ENCODE results near the gene TTBK1.

Gene TTBK1

DNA sequence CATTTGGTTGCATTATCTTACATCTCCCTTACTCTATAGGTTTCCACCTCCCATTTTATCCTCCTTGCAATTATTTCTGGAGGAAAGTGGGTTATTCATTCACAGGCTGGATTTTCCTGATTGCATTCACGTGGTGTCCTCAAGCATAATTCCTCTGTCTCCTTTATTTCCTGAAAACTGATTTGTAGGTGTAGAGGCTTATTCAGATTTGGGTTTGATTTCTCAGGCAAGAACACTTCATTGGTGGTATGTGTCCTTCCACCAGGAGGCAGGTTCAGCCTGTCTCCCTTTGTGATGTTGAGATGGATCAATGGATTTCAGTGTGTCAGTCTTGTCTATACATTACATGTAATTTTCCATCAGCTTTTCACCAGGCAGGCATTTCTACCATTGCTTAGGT lies 31.3 kb upstream of the TTBK1 start:
- H3K9me3 ChIP-seq (ENCODE audit: control insufficient read depth, insufficient read depth, low read length) = no peaks in the 10 kb centered on the region
- H3K36me3 ChIP-seq (ENCODE audit: control insufficient read depth, insufficient read depth, low read length) = no peaks in the 10 kb centered on the region
- H3K27me3 ChIP-seq (ENCODE audit: control insufficient read depth, insufficient read depth, low read length) = no peaks in the 10 kb centered on the region
- no peaks in the 10 kb centered on the region for H3K4me1 ChIP-seq (ENCODE audit: control insufficient read depth, insufficient read depth, low read length)
- no peak overlapping the region for H3K9ac ChIP-seq (ENCODE audit: low read depth, low read length)
- H3K4me3 ChIP-seq (ENCODE audit: low read depth, low read length) = no peak overlapping the region

DNA sequence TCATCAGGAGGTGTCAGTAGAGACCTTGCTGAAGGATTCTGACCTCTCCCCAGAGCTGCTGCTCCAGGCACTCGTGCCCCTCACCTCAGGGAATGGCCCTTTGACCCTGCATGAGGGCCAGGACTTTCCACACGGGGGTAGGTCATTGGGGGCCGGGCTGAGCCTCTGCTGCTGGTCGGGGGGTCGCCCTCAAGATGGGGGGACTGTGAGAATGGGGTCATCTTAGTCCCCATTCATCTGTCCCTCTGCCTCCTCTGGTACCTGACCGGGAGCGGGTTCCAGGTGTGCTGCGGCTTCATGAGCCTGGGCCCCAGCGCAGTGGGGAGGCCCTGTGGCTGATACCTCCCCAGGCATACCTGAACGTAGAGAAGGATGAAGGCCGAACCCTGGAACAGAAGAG lies 29.9 kb upstream of the TTBK1 start:
- no peaks in the 10 kb centered on the region for H3K9me3 ChIP-seq (ENCODE audit: control insufficient read depth, insufficient read depth, low read length)
- H3K4me3 ChIP-seq (ENCODE audit: low read depth, low read length) = no peak overlapping the region
- no peaks in the 10 kb centered on the region for H3K36me3 ChIP-seq (ENCODE audit: control insufficient read depth, insufficient read depth, low read length)
- H3K27me3 ChIP-seq (ENCODE audit: control insufficient read depth, insufficient read depth, low read length) = no peaks in the 10 kb centered on the region
- H3K4me1 ChIP-seq (ENCODE audit: control insufficient read depth, insufficient read depth, low read length) = no peaks in the 10 kb centered on the region
- no peak overlapping the region for H3K9ac ChIP-seq (ENCODE audit: low read depth, low read length)

DNA sequence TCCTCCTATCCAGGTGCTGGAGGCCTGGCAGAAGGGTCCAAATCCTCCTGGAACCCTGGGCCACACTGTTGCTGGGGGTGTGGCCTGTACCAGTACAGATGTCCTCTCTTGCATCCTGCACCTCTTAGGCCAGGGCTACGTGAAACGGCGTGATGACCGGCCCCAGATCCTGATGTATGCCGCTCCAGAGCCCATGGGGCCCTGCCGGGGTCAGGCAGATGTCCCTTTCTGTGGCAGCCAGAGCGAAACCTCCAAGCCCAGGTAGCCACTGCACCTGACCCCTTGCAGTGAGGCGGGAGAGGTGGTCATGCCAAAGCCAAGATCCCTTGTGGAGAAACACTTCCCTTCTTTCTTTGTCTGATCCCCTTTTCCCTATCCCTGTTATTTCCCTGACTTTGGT lies 28.2 kb upstream of the TTBK1 start:
- H3K4me1 ChIP-seq (ENCODE audit: control insufficient read depth, insufficient read depth, low read length) = no peaks in the 10 kb centered on the region
- no peak overlapping the region for H3K9ac ChIP-seq (ENCODE audit: low read depth, low read length)
- no peaks in the 10 kb centered on the region for H3K36me3 ChIP-seq (ENCODE audit: control insufficient read depth, insufficient read depth, low read length)
- H3K4me3 ChIP-seq (ENCODE audit: low read depth, low read length) = no peak overlapping the region
- no peaks in the 10 kb centered on the region for H3K27me3 ChIP-seq (ENCODE audit: control insufficient read depth, insufficient read depth, low read length)
- H3K9me3 ChIP-seq (ENCODE audit: control insufficient read depth, insufficient read depth, low read length) = no peaks in the 10 kb centered on the region

DNA sequence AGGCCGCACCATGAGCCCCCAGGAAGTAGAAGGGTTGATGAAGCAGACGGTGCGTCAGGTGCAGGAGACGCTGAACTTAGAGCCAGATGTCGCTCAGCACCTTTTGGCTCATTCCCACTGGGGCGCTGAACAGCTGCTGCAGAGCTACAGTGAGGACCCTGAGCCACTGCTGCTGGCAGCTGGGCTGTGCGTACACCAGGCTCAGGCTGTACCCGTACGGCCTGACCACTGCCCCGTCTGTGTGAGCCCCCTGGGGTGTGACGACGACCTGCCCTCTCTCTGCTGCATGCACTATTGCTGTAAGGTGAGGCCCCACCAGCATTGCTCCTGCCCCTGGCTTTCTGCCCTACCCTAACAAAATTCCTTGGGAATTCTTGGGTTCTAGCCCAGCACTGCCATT lies 27.1 kb upstream of the TTBK1 start:
- no peaks in the 10 kb centered on the region for H3K27me3 ChIP-seq (ENCODE audit: control insufficient read depth, insufficient read depth, low read length)
- H3K4me1 ChIP-seq (ENCODE audit: control insufficient read depth, insufficient read depth, low read length) = no peaks in the 10 kb centered on the region
- no peak overlapping the region for H3K9ac ChIP-seq (ENCODE audit: low read depth, low read length)
- no peak overlapping the region for H3K4me3 ChIP-seq (ENCODE audit: low read depth, low read length)
- H3K36me3 ChIP-seq (ENCODE audit: control insufficient read depth, insufficient read depth, low read length) = no peaks in the 10 kb centered on the region
- no peaks in the 10 kb centered on the region for H3K9me3 ChIP-seq (ENCODE audit: control insufficient read depth, insufficient read depth, low read length)

DNA sequence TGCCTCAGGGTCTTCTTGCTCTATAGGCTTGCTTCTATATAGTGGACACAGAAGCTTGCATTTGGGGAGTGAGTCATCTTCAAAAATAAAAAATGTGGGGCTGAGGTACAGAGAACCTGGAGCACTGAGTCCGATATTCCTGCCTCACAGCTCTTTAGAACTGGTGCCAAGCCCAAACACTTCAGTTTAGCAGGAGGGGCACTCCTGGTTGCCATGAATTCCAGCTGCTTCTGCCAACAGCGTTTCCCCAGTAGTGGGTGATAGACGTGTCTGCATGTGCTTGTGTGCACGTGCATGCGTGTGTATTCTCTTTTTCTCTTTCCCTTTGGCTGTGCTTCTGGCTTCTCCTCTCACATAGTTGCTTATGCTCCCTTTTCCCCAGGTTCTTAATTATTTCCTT lies 25.9 kb upstream of the TTBK1 start:
- H3K4me1 ChIP-seq (ENCODE audit: control insufficient read depth, insufficient read depth, low read length) = peaks cover 2% of the 10 kb centered on the region
- H3K9ac ChIP-seq (ENCODE audit: low read depth, low read length) = no peak overlapping the region
- no peaks in the 10 kb centered on the region for H3K9me3 ChIP-seq (ENCODE audit: control insufficient read depth, insufficient read depth, low read length)
- no peaks in the 10 kb centered on the region for H3K27me3 ChIP-seq (ENCODE audit: control insufficient read depth, insufficient read depth, low read length)
- H3K36me3 ChIP-seq (ENCODE audit: control insufficient read depth, insufficient read depth, low read length) = no peaks in the 10 kb centered on the region
- no peak overlapping the region for H3K4me3 ChIP-seq (ENCODE audit: low read depth, low read length)

DNA sequence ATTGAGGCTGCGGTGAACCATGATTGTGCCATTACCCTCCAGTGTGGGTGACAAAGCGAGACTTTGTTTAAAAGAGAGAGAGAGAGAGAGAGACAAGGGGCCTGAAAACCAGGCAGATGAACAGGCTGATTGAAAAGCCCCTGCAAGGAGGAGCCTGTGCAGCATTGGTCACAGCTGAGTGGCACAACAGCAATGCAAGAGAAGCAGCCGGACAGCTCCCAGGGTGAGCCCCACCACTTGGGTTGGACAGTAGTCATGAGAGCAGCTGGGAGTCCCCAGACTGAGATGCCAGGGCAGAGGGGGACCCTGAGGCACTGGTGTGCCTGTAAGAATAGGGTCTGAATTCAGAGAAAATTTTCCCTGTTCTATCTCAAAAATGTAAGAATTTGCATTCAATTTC lies 24.2 kb upstream of the TTBK1 start:
- Histone ChIP-seq H3K27me3 (ENCODE audit: control insufficient read depth, insufficient read depth, low read length) (no peaks in the 10 kb centered on the region), H3K9ac (ENCODE audit: low read depth, low read length) (no peak overlapping the region), H3K9me3 (ENCODE audit: control insufficient read depth, insufficient read depth, low read length) (no peaks in the 10 kb centered on the region), H3K4me1 (ENCODE audit: control insufficient read depth, insufficient read depth, low read length) (peaks cover 2% of the 10 kb centered on the region), H3K36me3 (ENCODE audit: control insufficient read depth, insufficient read depth, low read length) (peaks cover 4% of the 10 kb centered on the region), H3K4me3 (ENCODE audit: low read depth, low read length) (no peak overlapping the region)

DNA sequence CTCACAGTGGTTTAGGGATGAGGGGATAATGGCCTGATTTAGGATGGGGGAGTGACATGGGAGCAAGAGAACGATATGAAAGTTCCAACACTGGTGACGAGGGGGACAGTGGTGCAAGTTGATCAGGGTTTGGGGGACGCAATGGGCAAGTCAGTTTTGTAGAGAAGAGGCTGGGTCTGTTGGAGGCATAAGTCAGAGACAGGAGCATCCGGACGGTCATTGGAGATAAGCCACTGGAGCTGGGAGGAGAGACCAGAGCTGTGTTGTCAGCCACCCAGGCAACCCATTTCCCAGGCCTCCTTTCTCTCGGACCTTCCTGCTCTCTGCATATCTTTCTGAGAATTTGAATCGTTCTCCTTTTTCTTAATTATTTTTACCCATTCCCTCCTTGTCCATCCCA lies 23.5 kb upstream of the TTBK1 start:
- Histone ChIP-seq H3K4me3 (ENCODE audit: low read depth, low read length) (no peak overlapping the region), H3K4me1 (ENCODE audit: control insufficient read depth, insufficient read depth, low read length) (peaks cover 2% of the 10 kb centered on the region), H3K9ac (ENCODE audit: low read depth, low read length) (no peak overlapping the region), H3K9me3 (ENCODE audit: control insufficient read depth, insufficient read depth, low read length) (no peaks in the 10 kb centered on the region), H3K27me3 (ENCODE audit: control insufficient read depth, insufficient read depth, low read length) (no peaks in the 10 kb centered on the region), H3K36me3 (ENCODE audit: control insufficient read depth, insufficient read depth, low read length) (peaks cover 4% of the 10 kb centered on the region)

DNA sequence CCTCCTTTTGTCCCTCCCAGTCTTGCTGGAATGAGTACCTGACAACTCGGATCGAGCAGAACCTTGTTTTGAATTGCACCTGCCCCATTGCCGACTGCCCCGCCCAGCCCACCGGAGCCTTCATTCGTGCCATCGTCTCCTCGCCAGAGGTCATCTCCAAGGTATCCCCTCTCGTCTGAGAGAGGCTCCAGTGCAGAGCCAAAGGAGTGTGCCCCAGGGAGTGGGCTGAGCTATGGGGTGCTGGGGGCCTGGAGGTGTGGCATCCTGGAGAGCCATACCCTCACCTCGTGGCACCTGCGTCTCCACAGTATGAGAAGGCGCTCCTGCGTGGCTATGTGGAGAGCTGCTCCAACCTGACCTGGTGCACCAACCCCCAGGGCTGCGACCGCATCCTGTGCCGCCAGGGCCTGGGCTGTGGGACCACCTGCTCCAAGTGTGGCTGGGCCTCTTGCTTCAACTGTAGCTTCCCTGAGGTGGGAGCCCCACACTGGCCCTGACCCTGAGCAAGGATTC lies 22.8 kb upstream of the TTBK1 start:
- H3K36me3 ChIP-seq (ENCODE audit: control insufficient read depth, insufficient read depth, low read length) = peaks cover 4% of the 10 kb centered on the region
- H3K9me3 ChIP-seq (ENCODE audit: control insufficient read depth, insufficient read depth, low read length) = no peaks in the 10 kb centered on the region
- no peak overlapping the region for H3K9ac ChIP-seq (ENCODE audit: low read depth, low read length)

DNA sequence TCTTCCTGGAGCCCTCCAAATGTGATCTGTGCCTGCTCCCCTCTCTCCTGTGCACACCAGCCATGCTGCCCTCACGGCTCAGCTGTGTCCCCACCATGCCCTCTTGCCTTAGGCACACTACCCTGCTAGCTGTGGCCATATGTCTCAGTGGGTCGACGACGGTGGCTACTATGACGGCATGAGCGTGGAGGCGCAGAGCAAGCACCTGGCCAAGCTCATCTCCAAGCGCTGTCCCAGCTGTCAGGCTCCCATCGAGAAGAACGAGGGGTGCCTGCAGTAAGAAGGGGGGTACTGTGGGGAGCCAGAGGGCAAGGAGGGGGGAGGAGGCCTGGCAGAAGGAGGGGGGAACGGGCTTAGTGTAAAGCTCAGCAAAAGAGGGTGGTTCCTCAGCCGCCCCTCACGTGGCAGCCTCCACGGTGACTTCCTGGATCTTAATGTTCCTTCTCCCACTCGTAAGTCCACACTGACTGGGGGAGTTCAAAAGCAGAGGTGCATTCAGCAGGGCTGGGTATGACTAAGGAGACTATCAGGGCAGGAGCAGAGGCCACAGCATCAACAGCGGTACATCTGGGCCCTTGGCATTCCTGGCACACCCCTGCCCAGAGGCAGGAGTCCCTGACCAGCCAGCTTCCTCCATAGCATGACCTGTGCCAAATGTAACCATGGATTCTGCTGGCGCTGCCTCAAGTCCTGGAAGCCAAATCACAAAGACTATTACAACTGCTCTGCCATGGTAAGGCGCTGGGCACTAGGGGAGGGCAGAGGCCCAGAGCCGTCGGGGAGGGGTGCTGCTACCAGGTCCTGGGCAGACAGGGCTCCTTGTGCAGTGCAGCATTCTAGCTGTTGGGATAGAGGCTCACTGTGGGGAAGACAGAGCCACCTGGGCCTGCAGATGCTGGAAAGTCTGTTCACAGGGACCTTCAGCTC lies 22.0 kb upstream of the TTBK1 start:
- no peak overlapping the region for H3K4me3 ChIP-seq (ENCODE audit: low read depth, low read length)
- peaks cover 7% of the 10 kb centered on the region for H3K36me3 ChIP-seq (ENCODE audit: control insufficient read depth, insufficient read depth, low read length)
- H3K9ac ChIP-seq (ENCODE audit: low read depth, low read length) = no peak overlapping the region

More for the DNA sequence above, 22.8 kb upstream of the TTBK1 start:
- Histone ChIP-seq H3K4me3 (ENCODE audit: low read depth, low read length) (no peak overlapping the region), H3K4me1 (ENCODE audit: control insufficient read depth, insufficient read depth, low read length) (peaks cover 2% of the 10 kb centered on the region), H3K27me3 (ENCODE audit: control insufficient read depth, insufficient read depth, low read length) (no peaks in the 10 kb centered on the region)

DNA sequence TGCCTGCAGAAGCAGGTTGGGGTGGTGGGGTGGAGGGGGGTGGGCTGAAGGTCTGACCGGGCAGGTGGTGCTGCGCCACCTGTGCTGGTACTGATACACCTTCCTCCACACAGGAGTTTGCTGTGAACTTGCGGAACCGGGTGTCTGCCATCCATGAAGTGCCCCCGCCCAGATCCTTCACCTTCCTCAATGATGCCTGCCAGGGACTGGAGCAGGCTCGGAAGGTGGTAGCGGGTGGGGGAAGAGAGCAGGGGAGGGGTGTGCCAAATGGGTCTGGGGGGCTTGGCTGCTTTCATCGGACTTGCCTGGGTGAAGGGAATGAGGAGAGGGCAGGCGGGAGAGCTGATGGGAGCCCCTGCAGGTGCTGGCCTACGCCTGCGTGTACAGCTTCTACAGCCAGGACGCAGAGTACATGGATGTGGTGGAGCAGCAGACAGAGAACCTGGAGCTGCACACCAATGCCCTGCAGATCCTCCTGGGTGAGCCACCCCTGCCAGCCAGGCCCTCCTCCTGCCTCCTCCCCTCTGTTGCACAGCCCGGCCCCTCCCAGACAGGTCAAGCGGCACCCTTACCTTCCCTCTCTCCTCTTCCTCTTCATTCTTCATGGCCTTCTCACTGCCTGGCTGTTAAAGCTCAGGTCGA lies 20.7 kb upstream of the TTBK1 start:
- peaks cover 2% of the 10 kb centered on the region for H3K4me1 ChIP-seq (ENCODE audit: control insufficient read depth, insufficient read depth, low read length)
- peaks cover 7% of the 10 kb centered on the region for H3K36me3 ChIP-seq (ENCODE audit: control insufficient read depth, insufficient read depth, low read length)
- no peak overlapping the region for H3K9ac ChIP-seq (ENCODE audit: low read depth, low read length)
- no peaks in the 10 kb centered on the region for H3K27me3 ChIP-seq (ENCODE audit: control insufficient read depth, insufficient read depth, low read length)
- H3K4me3 ChIP-seq (ENCODE audit: low read depth, low read length) = no peak overlapping the region
- no peaks in the 10 kb centered on the region for H3K9me3 ChIP-seq (ENCODE audit: control insufficient read depth, insufficient read depth, low read length)

More for the DNA sequence above, 22.0 kb upstream of the TTBK1 start:
- Histone ChIP-seq H3K9me3 (ENCODE audit: control insufficient read depth, insufficient read depth, low read length) (no peaks in the 10 kb centered on the region), H3K27me3 (ENCODE audit: control insufficient read depth, insufficient read depth, low read length) (no peaks in the 10 kb centered on the region), H3K4me1 (ENCODE audit: control insufficient read depth, insufficient read depth, low read length) (peaks cover 2% of the 10 kb centered on the region)

DNA sequence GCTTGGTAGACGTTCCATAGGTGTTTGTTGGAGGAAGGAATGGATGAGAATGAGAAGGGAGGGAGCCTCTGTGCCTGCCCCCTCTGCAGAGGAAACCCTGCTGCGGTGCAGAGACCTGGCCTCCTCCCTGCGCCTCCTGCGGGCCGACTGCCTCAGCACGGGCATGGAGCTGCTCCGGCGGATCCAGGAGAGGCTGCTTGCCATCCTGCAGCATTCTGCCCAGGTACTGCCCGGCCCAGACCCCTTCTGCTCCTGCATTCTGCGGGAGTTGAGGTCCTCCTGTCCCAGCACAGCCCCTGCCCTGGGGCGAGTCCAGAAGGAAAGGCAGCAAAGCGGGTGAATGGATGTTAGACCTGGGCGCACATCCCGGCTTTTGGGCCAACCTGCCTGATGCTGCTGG lies 20.1 kb upstream of the TTBK1 start:
- H3K36me3 ChIP-seq (ENCODE audit: control insufficient read depth, insufficient read depth, low read length) = peaks cover 7% of the 10 kb centered on the region
- peaks cover 2% of the 10 kb centered on the region for H3K4me1 ChIP-seq (ENCODE audit: control insufficient read depth, insufficient read depth, low read length)
- no peaks in the 10 kb centered on the region for H3K9me3 ChIP-seq (ENCODE audit: control insufficient read depth, insufficient read depth, low read length)
- no peak overlapping the region for H3K4me3 ChIP-seq (ENCODE audit: low read depth, low read length)
- H3K27me3 ChIP-seq (ENCODE audit: control insufficient read depth, insufficient read depth, low read length) = no peaks in the 10 kb centered on the region
- H3K9ac ChIP-seq (ENCODE audit: low read depth, low read length) = no peak overlapping the region

Data from iPS-15b (cell line).